ENCODE measurements around the gene DFFB.

DNA sequence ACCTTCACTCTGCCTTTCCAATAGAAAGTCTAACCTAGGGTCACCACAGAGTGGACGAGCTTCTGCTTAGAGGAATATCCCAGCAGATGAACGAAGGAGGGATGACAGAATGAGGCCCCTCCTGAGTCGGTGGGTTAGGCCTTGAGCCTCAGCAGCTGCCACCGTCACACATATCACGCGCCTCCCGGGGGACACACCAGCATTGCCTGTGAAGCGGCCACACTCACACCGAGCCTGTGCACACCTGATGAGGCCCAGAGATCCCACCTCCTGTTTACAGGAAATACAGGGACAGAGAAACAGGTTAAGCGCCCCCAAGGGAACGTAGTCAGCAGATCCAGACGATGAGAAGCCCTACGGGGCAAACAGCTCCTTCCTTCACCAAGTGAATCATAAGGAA, 35.8 kb upstream of the DFFB start:
- TF ChIP-seq, protein P1, sequence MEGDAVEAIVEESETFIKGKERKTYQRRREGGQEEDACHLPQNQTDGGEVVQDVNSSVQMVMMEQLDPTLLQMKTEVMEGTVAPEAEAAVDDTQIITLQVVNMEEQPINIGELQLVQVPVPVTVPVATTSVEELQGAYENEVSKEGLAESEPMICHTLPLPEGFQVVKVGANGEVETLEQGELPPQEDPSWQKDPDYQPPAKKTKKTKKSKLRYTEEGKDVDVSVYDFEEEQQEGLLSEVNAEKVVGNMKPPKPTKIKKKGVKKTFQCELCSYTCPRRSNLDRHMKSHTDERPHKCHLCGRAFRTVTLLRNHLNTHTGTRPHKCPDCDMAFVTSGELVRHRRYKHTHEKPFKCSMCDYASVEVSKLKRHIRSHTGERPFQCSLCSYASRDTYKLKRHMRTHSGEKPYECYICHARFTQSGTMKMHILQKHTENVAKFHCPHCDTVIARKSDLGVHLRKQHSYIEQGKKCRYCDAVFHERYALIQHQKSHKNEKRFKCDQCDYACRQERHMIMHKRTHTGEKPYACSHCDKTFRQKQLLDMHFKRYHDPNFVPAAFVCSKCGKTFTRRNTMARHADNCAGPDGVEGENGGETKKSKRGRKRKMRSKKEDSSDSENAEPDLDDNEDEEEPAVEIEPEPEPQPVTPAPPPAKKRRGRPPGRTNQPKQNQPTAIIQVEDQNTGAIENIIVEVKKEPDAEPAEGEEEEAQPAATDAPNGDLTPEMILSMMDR (IDR thresholded peaks at IDR 0.05): no peak
- TF ChIP-seq POLR2A (IDR thresholded peaks at IDR 0.05): no peak
